ENCODE measurements around the gene LNX2. TPM values are rescaled to one million over a fixed set of nuclear protein-coding genes. Genes with fewer than 3 reads are reported as not detected.
"Not testable (repeated sequence)": the region's sequence is repeated elsewhere in the genome, so short reads cannot be mapped to it uniquely, and the experiment has no call there.

Gene LNX2
- total RNA-seq, 4 donors from 2014 or later: 17.3 to 19.9 (median 17.8) TPM

- intact Hi-C loops (cut with DNase I): no loop called here
- Histone ChIP-seq H3K4me3 (replicated peaks in 1 of 3) (no peak overlapping the region), H3K36me3 (no peaks in the 10 kb centered on the region), H3K27me3 (no peaks in the 10 kb centered on the region), H3K27ac (no peak overlapping the region), H3K4me1 (peaks cover 0 to 4% of the 10 kb centered on the region in 2 donors), H3K9me3 (no peaks in the 10 kb centered on the region)
- no peak for TF ChIP-seq CTCF (IDR thresholded peaks at IDR 0.05)
- no peak for TF ChIP-seq POLR2A (IDR thresholded peaks at IDR 0.05)
- WGBS, 2 donors: 78 to 83% methylated on average over 4 of the region's 4 CpGs
- peak in 1 of 2 donors; percentile 9 for DNase-seq
These were observed 10.8 kb upstream of the LNX2 start for GRCh38 chr13:27631156-27631555.

- 97 to 98% methylated on average over 4 of the region's 4 CpGs for WGBS, 2 donors
- not testable (repeated sequence) for H3K9me3 ChIP-seq; DNase-seq; H3K27ac ChIP-seq; H3K4me1 ChIP-seq; H3K27me3 ChIP-seq; H3K36me3 ChIP-seq; H3K4me3 ChIP-seq (replicated peaks in 1 of 3)
- intact Hi-C loops (cut with DNase I): loop anchor here (10.0 kb wide), 1 partner anchor 94 kb away; no protein-coding TSS in a partner anchor
These were observed 8.4 kb upstream of the LNX2 start for GRCh38 chr13:27628766-27629165.

- no peaks in the 10 kb centered on the region for H3K9me3 ChIP-seq
- H3K27ac ChIP-seq: no peak overlapping the region
- H3K4me3 ChIP-seq (replicated peaks in 1 of 3): no peak overlapping the region
- H3K27me3 ChIP-seq: no peaks in the 10 kb centered on the region
- peaks cover 4% of the 10 kb centered on the region in 2 donors for H3K4me1 ChIP-seq
- no peaks in the 10 kb centered on the region for H3K36me3 ChIP-seq
- DNase-seq: no peak
- intact Hi-C loops (cut with DNase I): loop anchor here (10.0 kb wide), 1 partner anchor 93 kb away; no protein-coding TSS in a partner anchor
- 90 to 92% methylated on average over 4 of the region's 4 CpGs for WGBS, 2 donors
- no peak for TF ChIP-seq POLR2A (IDR thresholded peaks at IDR 0.05)
- TF ChIP-seq CTCF (IDR thresholded peaks at IDR 0.05): no peak
These were observed 7.8 kb upstream of the LNX2 start for GRCh38 chr13:27628081-27628480.

GRCh38 chr13:27627380-27627779 lies 7.1 kb upstream of the LNX2 start:
- H3K27ac ChIP-seq: no peak overlapping the region
- 83 to 87% methylated on average over 3 of the region's 3 CpGs for WGBS, 2 donors
- TF ChIP-seq CTCF (IDR thresholded peaks at IDR 0.05) (no peak), POLR2A (IDR thresholded peaks at IDR 0.05) (no peak)
- peaks cover 6 to 11% of the 10 kb centered on the region in 2 donors for H3K4me1 ChIP-seq
- H3K9me3 ChIP-seq: no peaks in the 10 kb centered on the region
- H3K4me3 ChIP-seq (replicated peaks in 1 of 3): no peak overlapping the region
- no peaks in the 10 kb centered on the region for H3K27me3 ChIP-seq
- intact Hi-C loops (cut with DNase I): loop anchor here (10.0 kb wide), 1 partner anchor 93 kb away; no protein-coding TSS in a partner anchor
- H3K36me3 ChIP-seq: no peaks in the 10 kb centered on the region
- DNase-seq: no peak

GRCh38 chr13:27625839-27626238 lies 5.5 kb upstream of the LNX2 start:
- H3K9me3 ChIP-seq: no peaks in the 10 kb centered on the region
- DNase-seq: no peak
- intact Hi-C loops (cut with DNase I): loop anchor here (10.0 kb wide), 1 partner anchor 91 kb away; no protein-coding TSS in a partner anchor
- H3K36me3 ChIP-seq: no peaks in the 10 kb centered on the region
- no peak for TF ChIP-seq POLR2A (IDR thresholded peaks at IDR 0.05)
- H3K4me3 ChIP-seq (replicated peaks in 1 of 3): no peak overlapping the region
- H3K27me3 ChIP-seq: no peaks in the 10 kb centered on the region
- H3K27ac ChIP-seq: no peak overlapping the region
- H3K4me1 ChIP-seq: peaks cover 8 to 11% of the 10 kb centered on the region in 2 donors
- WGBS, 2 donors: 90 to 94% methylated on average over 2 of the region's 2 CpGs

- intact Hi-C loops (cut with DNase I): loop anchor here (10.0 kb wide), 1 partner anchor 89 kb away; no protein-coding TSS in a partner anchor
- 96 to 98% methylated on average over 3 of the region's 3 CpGs for WGBS, 2 donors
These were observed 3.7 kb upstream of the LNX2 start for GRCh38 chr13:27624071-27624470.

More at GRCh38 chr13:27624071-27624470, 3.7 kb upstream of the LNX2 start:
- H3K27me3 ChIP-seq: no peaks in the 10 kb centered on the region
- H3K4me1 ChIP-seq: peaks cover 7 to 11% of the 10 kb centered on the region in 2 donors
- TF ChIP-seq POLR2A (IDR thresholded peaks at IDR 0.05) (no peak), CTCF (IDR thresholded peaks at IDR 0.05) (no peak)
- no peaks in the 10 kb centered on the region for H3K9me3 ChIP-seq
- H3K36me3 ChIP-seq: no peaks in the 10 kb centered on the region
- no peak overlapping the region for H3K4me3 ChIP-seq (replicated peaks in 1 of 3)
- H3K27ac ChIP-seq: no peak overlapping the region
- no peak for DNase-seq

All from thyroid gland (tissue), 4 donors.